A673 (cell line): ENCODE measurements around the gene LY6G5C.

Experiments used
- EZH2 ChIP-seq: fragments of 200-600 bp; sonication (generic); IDR thresholded peaks from 2 replicates; pipeline ENCODE4 v1.6.1; 2017; ENCODE audit warnings: borderline replicate concordance, low read depth, mild to moderate bottlenecking, mixed read lengths, antibody characterized with exemption, low read length; ENCODE audit not compliant: poor library complexity, severe bottlenecking
- TF ChIP-seq, protein P1 (sequence below): fragments of 300-800, 200-600 bp; sonication (generic); conservative IDR thresholded peaks from 2 replicates; pipeline ENCODE4 v1.5.1; 2017; ENCODE audit warnings: low read depth, mild to moderate bottlenecking, antibody characterized with exemption, low read length, moderate library complexity, mixed read lengths

DNA sequence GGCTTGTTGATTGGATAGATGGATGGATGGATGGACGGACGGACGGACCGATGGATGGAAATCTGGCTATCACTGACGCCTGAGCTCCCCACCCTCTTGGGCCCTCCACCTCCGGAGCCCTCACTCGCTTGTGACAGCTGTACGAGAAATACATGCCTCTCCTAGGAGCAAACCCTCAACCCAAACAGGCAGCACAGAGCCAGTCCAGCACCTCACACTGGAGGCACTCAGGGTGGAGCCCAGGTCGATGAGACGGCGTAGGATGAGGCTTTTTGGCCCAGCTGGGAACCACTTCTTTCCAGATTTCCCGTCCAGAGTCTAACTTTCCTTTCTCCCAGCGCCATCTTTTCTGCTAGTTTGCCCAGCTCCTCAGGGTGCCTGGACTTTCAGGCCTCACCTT is 2.7 kb upstream of the LY6G5C start:
- TF ChIP-seq, protein P1, sequence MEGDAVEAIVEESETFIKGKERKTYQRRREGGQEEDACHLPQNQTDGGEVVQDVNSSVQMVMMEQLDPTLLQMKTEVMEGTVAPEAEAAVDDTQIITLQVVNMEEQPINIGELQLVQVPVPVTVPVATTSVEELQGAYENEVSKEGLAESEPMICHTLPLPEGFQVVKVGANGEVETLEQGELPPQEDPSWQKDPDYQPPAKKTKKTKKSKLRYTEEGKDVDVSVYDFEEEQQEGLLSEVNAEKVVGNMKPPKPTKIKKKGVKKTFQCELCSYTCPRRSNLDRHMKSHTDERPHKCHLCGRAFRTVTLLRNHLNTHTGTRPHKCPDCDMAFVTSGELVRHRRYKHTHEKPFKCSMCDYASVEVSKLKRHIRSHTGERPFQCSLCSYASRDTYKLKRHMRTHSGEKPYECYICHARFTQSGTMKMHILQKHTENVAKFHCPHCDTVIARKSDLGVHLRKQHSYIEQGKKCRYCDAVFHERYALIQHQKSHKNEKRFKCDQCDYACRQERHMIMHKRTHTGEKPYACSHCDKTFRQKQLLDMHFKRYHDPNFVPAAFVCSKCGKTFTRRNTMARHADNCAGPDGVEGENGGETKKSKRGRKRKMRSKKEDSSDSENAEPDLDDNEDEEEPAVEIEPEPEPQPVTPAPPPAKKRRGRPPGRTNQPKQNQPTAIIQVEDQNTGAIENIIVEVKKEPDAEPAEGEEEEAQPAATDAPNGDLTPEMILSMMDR: no peak
- no peak for TF ChIP-seq EZH2
